Melanocyte of skin (primary cell): ENCODE measurements around the gene USP20. TPM values are rescaled to one million over a fixed set of nuclear protein-coding genes. Genes with fewer than 3 reads are reported as not detected.

Experiments used
- small RNA-seq, 2 donors: library from RNA; depleted of rRNA; stranded (forward); fragments of <200 nt; gene quantifications; one replicate each; pipeline ENCODE3, GENCODE V24; 2012
- total RNA-seq, 2 donors: library from RNA; depleted of rRNA; stranded (reverse); fragments of >200 nt; gene quantifications; 2 replicates each; pipeline ENCODE4 v1.2.3, GENCODE V29; 2012

The USP20 gene
- total RNA-seq: 10 to 100 TPM; 13.4 to 16.0 TPM

GRCh38 chr9:129835128-129835859, at the start of gene USP20, which contains the start of gene C9orf78:
Gene USP20, plus strand, starts transcription at chr9:129835458. Its CDS starts 17,098 bp downstream, at chr9:129852556.
Gene C9orf78, minus strand, starts transcription at chr9:129835275. Its CDS starts 54 bp downstream, at chr9:129835221.

GRCh38 chr9:129802833-129803675, 32.2 kb upstream of the USP20 start, which contains the start of gene TOR1B:
Gene TOR1B, plus strand, starts transcription at chr9:129803184. Its CDS starts 29 bp downstream, at chr9:129803213.

DNA sequence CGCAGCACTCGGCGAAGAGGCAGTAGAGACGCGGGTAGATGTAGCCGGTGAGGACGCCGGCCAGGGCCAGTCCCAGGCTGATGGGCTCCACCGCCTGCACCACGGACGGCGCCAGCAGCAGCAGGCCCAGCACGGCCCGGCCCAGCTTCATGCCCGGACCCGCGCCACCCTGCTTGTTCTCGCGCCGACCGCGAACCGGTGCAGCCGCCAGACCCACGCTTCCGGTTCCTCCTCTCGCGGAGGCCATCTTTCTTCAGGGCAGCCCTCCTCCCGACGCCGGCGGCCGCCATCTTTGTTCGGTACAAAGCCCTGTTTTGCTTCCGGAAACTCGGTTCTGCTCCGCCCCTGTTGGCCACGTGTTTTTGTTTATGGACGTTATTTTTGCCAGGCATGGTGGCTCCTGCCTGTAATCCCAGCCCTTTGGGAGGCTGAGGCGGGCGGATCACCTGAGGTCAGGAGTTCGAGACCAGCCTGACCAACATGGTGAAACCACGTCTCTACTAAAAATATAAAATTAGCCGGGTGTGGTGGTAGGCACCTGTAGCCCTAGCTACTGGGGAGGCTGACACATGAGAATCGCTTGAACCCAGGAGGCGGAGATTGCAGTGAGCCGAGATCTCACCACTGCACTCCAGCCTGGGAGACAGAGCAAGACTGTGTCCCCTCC, 11.2 kb upstream of the USP20 start, which contains the start of gene TOR1A:
Gene TOR1A, minus strand, starts transcription at position 202 of the 667 bp plus-strand sequence. Its CDS starts 51 bp downstream, at position 151.

Small RNA genes within 50 kb of the gene (small RNA-seq; reads per million reads assigned to genes)
- gene MIR6855: 0.35 to 1.1 reads per million in 2 donors

Other genes starting within 250 kb of the USP20 start
- not detected for gene C9orf50, start 214.4 kb upstream of the USP20 start, total RNA-seq
- gene NTMT1, start 209.3 kb upstream of the USP20 start, total RNA-seq: 10 to 100 TPM; 27.5 to 46.6 TPM
- gene ASB6, start 193.3 kb upstream of the USP20 start, total RNA-seq: 10 to 100 TPM; 17.9 to 19.6 TPM
- gene PRRX2, start 169.8 kb upstream of the USP20 start, total RNA-seq: not detected
- 1 to 10 TPM; 5.0 to 9.3 TPM for gene PTGES, start 82.4 kb upstream of the USP20 start, total RNA-seq
- 10 to 100 TPM; 16.0 to 17.9 TPM for gene TOR1B, start 32.3 kb upstream of the USP20 start, total RNA-seq
- gene TOR1A, start 11.3 kb upstream of the USP20 start, total RNA-seq: 10 to 100 TPM; 35.4 to 52.3 TPM
- 10 to 100 TPM; 32.0 to 37.6 TPM for gene C9orf78, start 183 bp upstream of the USP20 start, total RNA-seq
- 10 to 100 TPM; 40.6 to 41.3 TPM for gene FNBP1, start 207.7 kb downstream of the USP20 start, total RNA-seq
- gene GPR107, start 218.4 kb downstream of the USP20 start, total RNA-seq: 10 to 100 TPM; 24.6 to 32.7 TPM